Mesodermal cell (in vitro differentiated cells): ENCODE measurements around the gene RGS2.

Experiments
- H3K27ac ChIP-seq: 2 replicates; pipeline ENCODE4 v1.7.0; 2013; ENCODE audit warnings: mild to moderate bottlenecking, low read depth, low read length, moderate library complexity; ENCODE audit not compliant: severe bottlenecking
- H3K36me3 ChIP-seq: 2 replicates; pipeline ENCODE4 v1.7.1; 2013; ENCODE audit warnings: mild to moderate bottlenecking, low read length, moderate library complexity; ENCODE audit not compliant: control insufficient read depth, insufficient read depth
- H3K4me1 ChIP-seq: one replicate; pipeline ENCODE4 v1.7.1; 2013; ENCODE audit warnings: mild to moderate bottlenecking, low read length; ENCODE audit not compliant: insufficient read depth, control insufficient read depth, poor library complexity, severe bottlenecking
- H3K4me3 ChIP-seq: 2 replicates; pipeline ENCODE4 v1.7.0; 2013; ENCODE audit warnings: low read length, control low read depth, mild to moderate bottlenecking; ENCODE audit not compliant: insufficient read depth, poor library complexity, severe bottlenecking; ENCODE audit errors: extremely low read depth
- H3K9me3 ChIP-seq: 2 replicates; pipeline ENCODE4 v1.7.1; 2013; ENCODE audit warnings: mild to moderate bottlenecking, low read length, moderate library complexity; ENCODE audit not compliant: control insufficient read depth
- WGBS, 2 experiments: methylation state at CpG; one replicate each; pipeline ENCODE4 v1.1.5; 2013; ENCODE audit warnings: missing lambda C conversion rate in 2 of 2; ENCODE audit not compliant: insufficient coverage in 2 of 2; 5-methylcytosine and 5-hydroxymethylcytosine counted together

The RGS2 gene

DNA sequence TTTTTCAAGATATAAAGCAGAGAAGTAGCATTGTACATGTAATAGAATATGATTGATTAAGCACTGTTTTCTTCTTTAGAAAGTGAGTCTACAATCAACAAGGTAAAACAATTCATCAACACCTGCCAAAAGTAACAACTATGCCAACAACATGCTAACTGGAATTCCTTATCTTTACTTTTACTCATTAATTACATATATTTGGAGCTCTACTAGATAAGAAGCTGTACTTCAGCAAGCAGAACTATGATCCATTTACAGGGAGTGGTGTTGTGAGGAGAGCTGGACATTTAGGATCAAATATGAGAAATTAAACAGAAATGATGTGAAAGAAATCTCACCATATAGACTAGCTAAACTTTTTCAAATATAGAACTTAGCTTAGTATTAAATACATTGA is 51.0 kb downstream of the RGS2 start:
- Histone ChIP-seq H3K4me1 (no peaks in the 10 kb centered on the region), H3K36me3 (no peaks in the 10 kb centered on the region), H3K27ac (no peak overlapping the region), H3K9me3 (no peaks in the 10 kb centered on the region), H3K4me3 (no peak overlapping the region)

DNA sequence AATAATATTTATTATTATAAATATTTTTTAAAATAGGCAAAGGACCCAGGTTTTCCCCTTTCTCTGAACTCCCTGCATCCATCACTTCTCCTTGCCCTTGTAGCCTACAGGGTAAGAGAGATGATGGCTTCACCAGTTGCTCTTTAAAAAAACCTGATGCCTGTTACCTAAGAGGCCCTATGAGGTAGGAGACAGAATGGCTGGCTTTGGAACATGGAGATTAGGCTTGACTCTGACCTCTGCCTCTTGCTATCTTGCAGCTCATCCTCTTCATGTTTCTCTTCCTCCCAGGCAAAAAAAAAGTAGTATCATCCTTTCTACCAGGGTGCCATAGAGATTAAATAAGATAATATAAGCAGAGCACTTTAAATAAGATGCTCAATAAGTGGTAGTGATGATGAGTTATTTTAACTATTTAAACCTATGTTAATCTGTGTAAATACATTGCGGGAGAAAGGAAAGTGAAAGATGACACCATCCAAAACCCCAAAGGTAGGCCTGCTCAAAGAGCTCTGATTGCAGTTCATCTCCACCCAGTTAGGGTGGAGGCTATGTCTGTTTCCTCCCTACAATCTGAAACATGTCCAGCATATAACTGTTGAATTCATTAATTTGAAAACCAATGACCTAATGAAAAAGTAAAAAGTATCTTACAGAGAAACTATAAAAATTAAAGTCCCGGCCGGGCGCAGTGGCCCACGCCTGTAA is 51.8 kb downstream of the RGS2 start:
- 100% methylated on average over 4 of the region's 5 CpGs for WGBS, 2 experiments
- Histone ChIP-seq H3K27ac (no peak overlapping the region), H3K36me3 (no peaks in the 10 kb centered on the region), H3K4me1 (no peaks in the 10 kb centered on the region), H3K9me3 (no peaks in the 10 kb centered on the region), H3K4me3 (no peak overlapping the region)

DNA sequence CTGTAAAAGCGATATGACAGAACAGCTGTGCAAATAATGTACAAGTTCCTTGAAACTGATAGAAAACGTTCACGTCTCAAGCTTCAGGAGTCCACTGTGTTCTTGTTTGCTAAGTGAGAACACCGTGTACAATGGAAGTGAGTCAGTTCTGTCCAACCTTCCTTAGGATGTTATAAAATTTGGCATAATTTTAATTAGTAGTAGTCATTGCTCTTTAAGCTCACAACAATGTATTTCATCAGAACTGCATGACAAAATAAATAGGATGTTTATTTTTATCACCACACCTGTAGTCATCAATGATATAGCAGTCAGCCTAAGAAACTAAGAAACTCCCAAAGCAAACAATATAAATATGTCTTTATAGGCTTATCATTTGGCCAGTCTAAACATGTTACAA is 53.0 kb downstream of the RGS2 start:
- WGBS, 2 experiments: 97 to 100% methylated on average over 2 to 3 of the region's 4 CpGs
- no peaks in the 10 kb centered on the region for H3K9me3 ChIP-seq
- H3K4me1 ChIP-seq: no peaks in the 10 kb centered on the region
- no peak overlapping the region for H3K27ac ChIP-seq
- H3K36me3 ChIP-seq: no peaks in the 10 kb centered on the region
- no peak overlapping the region for H3K4me3 ChIP-seq
